SK-N-MC (cell line): ENCODE measurements around the gene SLC23A3.
A peak's percentile ranks its signal among the peaks of the same experiment; 100 is the strongest.

Experiments
- EZH2 ChIP-seq: fragments of 200-600 bp; sonication (generic); IDR thresholded peaks from one replicate; pipeline ENCODE4 v1.6.1; 2017; ENCODE audit warnings: antibody characterized with exemption
- POLR2AphosphoS5 ChIP-seq: IDR thresholded peaks from 2 replicates; pipeline ENCODE4 v1.6.1; 2012; ENCODE audit warnings: mild to moderate bottlenecking, low read depth, low read length, borderline replicate concordance

DNA sequence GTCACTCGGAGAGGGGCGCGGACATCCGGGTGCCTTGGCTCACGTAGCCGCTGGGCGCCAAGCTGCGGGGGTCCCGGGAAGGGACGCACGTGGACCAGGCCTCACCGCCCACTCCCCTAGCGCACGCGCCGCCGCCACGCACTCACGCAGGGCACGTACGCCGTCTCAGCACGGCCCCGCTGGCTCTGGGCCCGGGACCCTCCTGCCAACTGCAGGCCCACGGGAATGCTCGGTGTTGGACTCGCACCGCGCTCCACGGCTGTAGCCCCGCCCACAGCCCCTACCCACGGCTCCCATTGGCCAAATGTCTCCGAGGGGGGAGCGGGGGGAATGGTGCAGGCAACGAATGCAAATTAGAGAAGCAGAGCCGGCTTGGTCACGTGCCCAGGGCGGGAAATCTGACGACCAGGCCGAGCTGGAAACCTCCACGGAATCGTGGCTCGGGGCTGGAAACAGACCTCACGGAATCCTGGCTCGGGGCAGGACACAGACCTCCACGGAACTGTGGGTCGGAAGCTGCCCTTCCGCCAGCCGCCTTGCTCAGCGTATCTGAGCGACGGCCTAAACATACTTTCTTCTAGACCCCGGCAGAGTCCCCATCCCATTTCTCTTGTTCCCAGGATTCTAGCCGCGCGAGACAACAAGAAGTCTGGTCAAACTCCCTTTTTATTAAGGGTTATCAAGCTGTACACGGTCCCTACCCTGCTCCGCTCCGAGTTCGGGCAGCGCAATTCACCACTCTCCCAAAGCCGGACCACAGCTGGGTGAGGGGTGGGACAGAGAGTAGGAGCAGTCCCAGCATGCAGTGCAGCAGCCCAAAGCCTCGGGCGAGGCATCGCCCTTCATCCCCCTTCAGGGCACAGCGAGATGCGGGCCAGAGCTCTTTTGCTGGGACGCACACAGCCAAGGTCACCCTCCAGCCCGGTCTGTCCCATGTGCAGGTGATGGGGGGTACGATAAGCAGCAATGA lies 49.2 kb upstream of the SLC23A3 start, which contains the start of gene ABCB6:
- TF ChIP-seq POLR2AphosphoS5 (peak; percentile 95), EZH2 (no peak)
